Dermis blood vessel endothelial cell (primary cell): ENCODE results near the gene BEND7. TPM values are rescaled to one million over a fixed set of nuclear protein-coding genes. Genes with fewer than 3 reads are reported as not detected.
"Not testable (repeated sequence)": the region's sequence is repeated elsewhere in the genome, so short reads cannot be mapped to it uniquely, and the experiment has no call there.

Experiments
- DNase-seq: peaks from one replicate; pipeline ENCODE4 v3.0.0; 2010
- total RNA-seq: library from RNA; depleted of rRNA; stranded (reverse); fragments of >200 nt; gene quantifications from 2 replicates; pipeline ENCODE4 v1.2.3, GENCODE V29; 2014

BEND7 gene
- total RNA-seq, 1 donor from 2014 or later, result 15.3 TPM

- DNase-seq, result no peak
These were observed 111.2 kb downstream of the BEND7 start for GRCh38 chr10:13417459-13418126.

DNA sequence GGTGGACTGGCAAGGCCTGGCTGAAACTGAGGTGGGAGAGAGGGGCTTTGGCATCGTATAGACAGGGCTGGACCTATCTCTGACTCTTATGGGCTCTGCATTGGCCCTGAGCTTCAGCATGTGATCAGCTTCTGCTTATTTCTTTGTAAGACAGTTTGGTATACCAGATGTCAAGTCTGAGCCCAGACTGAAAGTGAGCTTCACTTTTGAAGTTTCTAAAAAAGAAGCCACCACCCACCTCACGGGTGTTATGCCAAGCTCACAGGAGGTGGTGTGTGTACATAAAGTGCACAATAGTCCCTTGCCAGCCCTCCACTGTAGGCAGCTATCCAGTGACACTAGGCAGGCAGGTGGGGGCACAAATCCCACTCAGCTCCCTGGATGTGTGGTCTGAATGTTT is 112.1 kb downstream of the BEND7 start:
- DNase-seq, result no peak

- peak; percentile 57 for DNase-seq
These were observed 114.0 kb downstream of the BEND7 start for GRCh38 chr10:13414855-13415254.

DNA sequence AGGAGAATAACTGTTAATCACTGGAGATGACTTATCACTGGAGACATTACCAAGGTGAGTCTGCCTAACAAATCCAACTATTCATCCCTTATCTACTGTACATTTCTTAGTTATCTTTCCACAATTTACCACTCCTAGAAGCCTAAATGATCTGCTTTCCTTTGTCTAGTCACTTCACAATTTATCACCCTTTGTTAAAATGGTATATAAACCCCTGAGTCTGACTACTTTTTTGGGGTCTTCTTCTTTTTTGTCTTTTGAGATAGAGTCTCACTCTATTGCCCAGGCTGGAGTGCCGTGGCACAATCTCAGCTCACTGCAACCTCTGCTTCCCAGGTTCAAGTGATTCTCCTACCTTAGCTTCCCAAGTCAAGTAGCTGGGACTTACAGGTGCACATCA is 114.7 kb downstream of the BEND7 start:
- DNase-seq, result no peak

- no peak for DNase-seq
These were observed 115.9 kb downstream of the BEND7 start for GRCh38 chr10:13412894-13413293.

GRCh38 chr10:13404791-13405190 is 124.0 kb downstream of the BEND7 start:
- no peak for DNase-seq

- no peak for DNase-seq
These were observed 124.5 kb downstream of the BEND7 start for GRCh38 chr10:13404305-13404759.

GRCh38 chr10:13403426-13403825 is 125.4 kb downstream of the BEND7 start:
- not testable (repeated sequence) for DNase-seq

DNA sequence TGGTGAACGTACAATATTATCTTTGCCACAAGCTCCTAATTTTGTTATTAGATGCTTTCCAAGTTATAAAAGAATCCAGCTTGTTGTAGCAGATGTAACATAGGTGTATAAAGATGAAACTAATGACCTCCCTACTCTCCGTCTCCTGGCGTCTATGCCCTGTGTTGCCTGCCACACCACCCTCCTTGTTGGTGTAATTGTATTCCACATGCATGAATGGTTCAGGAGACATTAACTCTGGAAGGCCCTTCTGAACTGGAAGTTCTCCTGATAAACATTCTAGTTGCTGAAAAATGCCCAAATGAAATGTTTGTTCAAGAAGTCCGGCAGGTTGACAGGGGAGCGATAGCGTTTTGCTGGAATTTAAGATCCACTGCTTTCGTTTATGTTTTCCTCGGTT is 126.8 kb downstream of the BEND7 start:
- DNase-seq, result no peak

- DNase-seq, result no peak
These were observed 127.7 kb downstream of the BEND7 start for GRCh38 chr10:13401142-13401541.

DNA sequence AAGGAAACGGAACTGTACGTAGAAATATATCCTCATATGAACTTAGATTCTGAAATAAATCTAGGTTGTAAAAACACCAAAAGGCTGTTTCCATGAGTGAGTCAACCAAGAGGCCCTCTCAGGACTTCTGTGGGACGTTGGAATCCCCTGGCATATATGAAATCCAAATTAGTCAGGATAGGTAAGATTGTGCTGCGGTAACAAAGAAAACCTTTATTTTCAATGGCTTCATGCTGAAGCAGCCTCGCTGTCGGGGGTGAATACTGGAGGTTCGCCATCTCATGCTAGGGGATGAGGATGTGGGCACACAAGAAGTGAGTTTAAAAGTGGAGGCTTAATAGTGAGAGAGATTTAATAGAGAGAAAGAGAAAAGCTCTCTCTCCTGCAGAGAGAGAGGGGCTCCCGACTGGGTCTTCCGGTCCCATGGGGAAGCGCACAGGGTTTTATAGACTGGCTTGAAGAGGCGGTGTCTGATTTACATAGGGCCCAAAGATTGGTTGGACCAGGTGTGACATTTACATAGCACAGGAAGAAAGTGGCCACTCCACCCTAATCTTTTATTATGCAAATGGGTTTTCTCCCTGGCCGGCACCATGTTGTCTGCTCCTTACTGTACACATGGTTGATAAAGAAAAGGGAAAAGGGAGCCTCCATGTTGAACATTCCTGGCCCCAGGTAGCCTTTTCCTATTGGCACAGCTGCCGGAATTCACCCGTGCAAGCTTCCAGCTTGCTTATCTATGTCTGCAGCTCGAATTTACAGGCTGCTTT is 128.4 kb downstream of the BEND7 start:
- no peak for DNase-seq

- no peak for DNase-seq
These were observed 129.1 kb downstream of the BEND7 start for GRCh38 chr10:13399752-13400151.

- no peak for DNase-seq
These were observed 129.6 kb downstream of the BEND7 start for GRCh38 chr10:13399236-13399635.

DNA sequence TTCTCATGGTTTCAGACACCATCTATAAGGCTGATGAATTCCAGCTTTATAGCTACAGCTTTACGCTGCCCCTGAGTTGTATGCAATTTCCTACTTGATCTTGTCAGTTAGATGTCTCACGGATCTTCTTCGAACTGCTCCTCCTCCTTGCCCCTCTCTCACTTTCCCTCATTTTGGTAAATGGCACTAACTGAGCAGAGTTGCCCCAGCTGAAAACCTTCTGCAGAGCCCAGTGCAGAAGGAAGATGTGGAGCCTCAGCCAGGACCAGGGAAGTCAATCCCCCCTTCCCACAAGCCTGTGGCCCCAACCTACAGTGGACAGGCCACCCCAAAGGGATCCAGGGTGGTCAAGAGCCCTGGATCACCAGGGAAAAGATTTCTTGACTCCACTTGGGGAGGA is 131.8 kb downstream of the BEND7 start:
- DNase-seq, result no peak

DNA sequence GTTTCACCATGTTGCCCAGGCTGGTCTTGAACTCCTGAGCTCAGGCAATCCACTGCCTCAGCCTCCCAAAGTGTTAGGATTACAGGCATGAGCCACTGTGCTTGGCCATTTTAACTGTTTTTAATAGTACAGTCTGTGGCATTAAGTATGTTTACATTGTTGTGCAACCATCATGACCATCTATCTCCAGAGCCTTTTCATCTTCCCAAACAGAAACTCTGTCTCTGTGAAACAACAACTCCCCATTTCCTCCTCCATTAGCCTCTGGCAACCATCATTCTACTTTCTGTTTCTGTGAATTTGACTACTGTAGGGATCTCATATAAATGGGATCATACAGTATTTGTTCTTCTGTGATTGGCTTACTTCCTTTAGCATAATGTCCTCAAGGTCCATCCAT is 132.4 kb downstream of the BEND7 start:
- no peak for DNase-seq

DNA sequence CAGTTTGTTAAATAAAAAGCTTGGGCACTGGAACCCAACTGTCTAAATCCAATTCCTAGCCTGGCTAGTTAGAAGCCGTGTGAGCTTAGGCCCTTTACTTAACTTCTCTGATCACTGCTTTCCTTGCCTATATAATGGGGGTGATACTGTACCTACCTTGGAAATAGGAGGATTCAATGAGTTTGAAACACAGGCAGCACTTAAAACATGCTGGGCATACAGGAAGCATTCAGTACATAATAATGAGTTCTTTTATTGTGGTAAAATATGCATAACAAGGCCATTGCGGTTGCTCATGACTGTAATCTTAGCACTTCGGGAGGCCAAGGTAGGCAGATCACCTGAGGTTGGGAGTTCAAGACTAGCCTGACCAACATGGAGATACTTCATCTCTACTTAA is 133.3 kb downstream of the BEND7 start:
- DNase-seq, result no peak

DNA sequence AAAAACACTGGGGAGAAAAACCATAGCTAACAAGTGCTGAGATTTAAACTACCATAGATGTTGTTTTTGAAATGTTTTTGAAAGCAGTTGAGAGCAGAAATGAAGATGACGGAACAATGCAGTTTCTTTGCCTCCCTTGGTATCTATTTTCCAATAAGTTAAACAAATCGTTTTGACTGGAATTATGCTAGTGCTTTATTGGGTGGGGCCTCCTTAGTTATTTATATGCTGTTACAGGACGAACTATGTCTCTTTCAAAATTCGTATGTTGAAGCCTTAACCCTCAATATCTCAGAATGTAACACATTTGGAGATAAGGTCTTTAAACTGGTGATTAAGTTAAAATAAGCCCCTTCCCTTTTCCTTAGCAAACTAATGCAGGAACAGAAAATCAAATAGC is 135.2 kb downstream of the BEND7 start:
- DNase-seq, result no peak

- DNase-seq, result no peak
These were observed 136.1 kb downstream of the BEND7 start for GRCh38 chr10:13392701-13393100.

Other genes starting within 250 kb of the BEND7 start
- 9.1 and 10.9 TPM in 2 replicates for gene PHYH, start 228.9 kb downstream of the BEND7 start, total RNA-seq
- 42.5 and 60.9 TPM in 2 replicates for gene SEPHS1, start 180.7 kb downstream of the BEND7 start, total RNA-seq
- gene PRPF18, start 58.0 kb upstream of the BEND7 start, total RNA-seq, result 43.6 and 44.1 TPM in 2 replicates